GM18526 (cell line): ENCODE data around the gene SSC4D.

Source experiments
- POLR2A ChIP-seq: IDR thresholded peaks from 3 replicates; pipeline ENCODE4 v1.6.1; 2011; ENCODE audit not compliant: insufficient read length; ENCODE audit errors: extremely low read depth

Gene SSC4D

GRCh38 chr7:76409537-76409936 lies at the start of gene SSC4D:
Gene SSC4D (minus strand): TSS chr7:76409697. CDS start chr7:76404439, 5,258 bp downstream.
- TF ChIP-seq POLR2A: no peak

DNA sequence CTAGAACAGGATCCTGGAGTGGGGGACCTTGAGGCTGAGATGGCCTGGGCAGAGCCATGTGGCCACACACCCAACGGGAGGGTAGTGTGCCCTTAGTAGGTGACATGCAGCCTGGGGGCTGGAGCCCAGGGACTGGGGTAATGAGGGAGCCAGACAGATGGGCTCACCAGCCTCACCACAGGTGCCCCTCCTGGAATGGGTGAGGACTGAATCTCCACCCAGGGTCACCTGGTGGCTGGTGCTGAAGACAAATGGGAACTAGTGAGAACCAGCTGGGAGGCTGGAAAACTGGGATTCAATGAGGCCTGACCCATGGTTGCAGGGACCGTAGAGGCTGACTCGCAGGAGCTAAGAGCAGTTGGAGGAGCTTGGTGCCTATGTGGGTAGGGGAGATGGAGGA lies 21.3 kb upstream of the SSC4D start:
- no peak for TF ChIP-seq POLR2A

- no peak for TF ChIP-seq POLR2A
Measured at GRCh38 chr7:76430211-76430610, 20.7 kb upstream of the SSC4D start.

- no peak for TF ChIP-seq POLR2A
Measured at GRCh38 chr7:76428868-76429805, 19.6 kb upstream of the SSC4D start.

GRCh38 chr7:76428149-76428823 lies 18.8 kb upstream of the SSC4D start:
- TF ChIP-seq POLR2A: no peak

DNA sequence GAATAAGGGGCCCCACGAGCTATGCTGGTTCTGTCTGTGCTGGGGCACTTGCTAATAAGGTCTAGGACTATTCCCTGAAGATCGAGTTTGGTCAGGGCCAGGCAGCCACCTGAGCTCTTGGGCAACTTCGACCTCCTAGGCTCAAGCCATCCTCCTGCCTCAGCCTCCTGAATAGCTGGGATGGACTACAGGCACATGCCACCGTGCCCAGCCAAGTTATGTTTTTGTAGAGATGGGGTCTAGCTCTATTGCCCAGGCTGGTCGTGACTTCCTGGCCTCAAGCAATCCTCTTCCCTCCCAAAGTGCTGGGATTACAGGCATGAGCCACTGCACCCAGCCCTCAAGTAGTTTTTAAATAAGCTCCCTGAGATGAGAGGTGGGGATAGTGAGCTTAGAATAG lies 18.1 kb upstream of the SSC4D start:
- TF ChIP-seq POLR2A: no peak

- TF ChIP-seq POLR2A: no peak
Measured at GRCh38 chr7:76426246-76426645, 16.7 kb upstream of the SSC4D start.

GRCh38 chr7:76425156-76425555 lies 15.7 kb upstream of the SSC4D start:
- no peak for TF ChIP-seq POLR2A

DNA sequence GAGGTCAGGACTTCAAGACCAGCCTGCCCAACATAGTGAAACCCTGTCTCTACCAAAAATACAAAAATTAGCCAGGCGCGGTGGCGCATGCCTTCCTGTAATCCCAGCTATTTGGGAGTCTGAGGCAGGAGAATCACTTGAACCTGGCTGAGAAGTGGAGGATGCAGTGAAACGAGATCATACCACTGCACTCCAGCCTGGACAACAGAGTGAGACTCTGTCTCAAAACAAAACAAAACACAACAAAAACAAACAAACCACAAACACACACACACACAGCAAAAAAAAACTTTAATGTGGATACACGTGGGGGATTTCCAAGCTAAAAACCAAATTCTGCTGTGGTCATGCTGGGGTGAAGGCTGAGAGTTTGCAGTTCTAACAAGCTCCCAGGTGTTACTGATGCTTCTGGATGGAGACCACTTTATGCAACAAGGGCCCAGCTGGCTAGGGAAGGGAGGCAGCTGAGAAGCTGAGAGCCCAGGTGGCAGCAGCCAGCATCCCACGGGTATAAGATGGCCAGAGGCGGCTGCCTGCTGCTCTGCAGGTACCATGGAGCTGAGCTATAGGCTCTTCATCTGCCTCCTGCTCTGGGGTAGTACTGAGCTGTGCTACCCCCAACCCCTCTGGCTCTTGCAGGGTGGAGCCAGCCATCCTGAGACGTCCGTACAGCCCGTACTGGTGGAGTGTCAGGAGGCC lies 15.1 kb upstream of the SSC4D start, which contains the start of gene ZP3:
Gene ZP3, plus strand, starts transcription at position 538 of the 699 bp plus-strand sequence. Its CDS starts 15 bp downstream, at position 553.
- TF ChIP-seq POLR2A: no peak

GRCh38 chr7:76423666-76424412 lies 14.3 kb upstream of the SSC4D start:
- TF ChIP-seq POLR2A: no peak

DNA sequence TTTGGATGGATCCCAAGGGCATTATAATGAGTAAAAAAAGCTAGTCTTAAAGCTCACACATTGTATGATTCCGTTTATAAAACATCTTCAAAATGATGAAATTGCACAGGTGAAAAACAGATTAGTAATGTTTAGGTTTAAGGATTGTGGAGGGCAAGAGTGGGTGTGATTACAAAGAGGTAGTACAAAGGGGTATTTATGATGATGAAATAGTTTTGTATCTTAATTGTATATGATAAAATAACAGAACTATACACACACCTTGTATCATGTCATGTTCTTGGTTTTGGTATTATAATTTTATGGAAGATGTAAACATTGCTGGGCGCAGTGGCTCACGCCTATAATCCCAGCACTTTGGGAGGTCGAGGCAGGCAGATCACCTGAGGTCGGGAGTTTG lies 2.8 kb upstream of the SSC4D start:
- TF ChIP-seq POLR2A: no peak

GRCh38 chr7:76411626-76412025 lies 2.1 kb upstream of the SSC4D start:
- TF ChIP-seq POLR2A: no peak

DNA sequence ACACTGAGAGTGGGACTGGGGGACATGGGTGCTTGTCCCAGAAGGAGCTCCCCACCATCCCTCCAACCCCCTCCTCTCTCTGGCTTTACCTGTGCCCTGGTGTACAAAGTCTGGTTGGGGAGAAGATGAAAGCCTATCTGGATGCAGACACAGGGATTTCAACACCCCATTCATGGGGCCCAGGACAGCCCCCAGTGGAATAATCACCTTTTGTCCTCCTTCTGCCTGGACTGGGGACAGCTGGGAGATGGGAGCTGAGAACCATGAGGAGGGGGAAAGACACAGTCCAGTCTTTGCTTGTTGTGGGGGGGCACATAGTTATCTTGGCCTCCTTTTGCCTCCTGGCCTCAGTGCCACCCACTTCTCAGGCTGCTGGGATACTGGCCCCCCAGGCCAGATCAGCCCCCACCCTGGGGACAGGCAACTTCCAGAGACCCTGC lies 1.4 kb downstream of the SSC4D start:
- TF ChIP-seq POLR2A: no peak

GRCh38 chr7:76407718-76408117 lies 1.8 kb downstream of the SSC4D start:
- no peak for TF ChIP-seq POLR2A

GRCh38 chr7:76405738-76406137 lies 3.8 kb downstream of the SSC4D start:
- no peak for TF ChIP-seq POLR2A
